Measurements from ENCODE around the gene PACS1. TPM values are rescaled to one million over a fixed set of nuclear protein-coding genes. Genes with fewer than 3 reads are reported as not detected.
A peak's percentile ranks its signal among the peaks of the same experiment; 100 is the strongest.
"Not testable (repeated sequence)": the region's sequence is repeated elsewhere in the genome, so short reads cannot be mapped to it uniquely, and the experiment has no call there.

Gene PACS1
- total RNA-seq, 2 donors from 2014 or later = 17.1 to 19.2 TPM

GRCh38 chr11:66274219-66274618 is 204.1 kb downstream of the PACS1 start:
- DNase-seq (no peak), ATAC-seq (no peak)
- intact Hi-C loops (cut with DNase I, micrococcal nuclease) = no loop called here

GRCh38 chr11:66275396-66275795 is 205.3 kb downstream of the PACS1 start:
- DNase-seq (no peak), ATAC-seq (no peak)
- intact Hi-C loops (cut with DNase I, micrococcal nuclease) = no loop called here

DNA sequence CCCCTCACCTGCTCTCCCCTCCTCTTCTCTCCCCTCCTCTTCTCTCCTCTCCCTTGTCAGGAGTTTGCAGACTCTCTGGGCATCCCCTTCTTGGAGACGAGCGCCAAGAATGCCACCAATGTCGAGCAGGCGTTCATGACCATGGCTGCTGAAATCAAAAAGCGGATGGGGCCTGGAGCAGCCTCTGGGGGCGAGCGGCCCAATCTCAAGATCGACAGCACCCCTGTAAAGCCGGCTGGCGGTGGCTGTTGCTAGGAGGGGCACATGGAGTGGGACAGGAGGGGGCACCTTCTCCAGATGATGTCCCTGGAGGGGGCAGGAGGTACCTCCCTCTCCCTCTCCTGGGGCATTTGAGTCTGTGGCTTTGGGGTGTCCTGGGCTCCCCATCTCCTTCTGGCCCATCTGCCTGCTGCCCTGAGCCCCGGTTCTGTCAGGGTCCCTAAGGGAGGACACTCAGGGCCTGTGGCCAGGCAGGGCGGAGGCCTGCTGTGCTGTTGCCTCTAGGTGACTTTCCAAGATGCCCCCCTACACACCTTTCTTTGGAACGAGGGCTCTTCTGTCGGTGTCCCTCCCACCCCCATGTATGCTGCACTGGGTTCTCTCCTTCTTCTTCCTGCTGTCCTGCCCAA is 206.0 kb downstream of the PACS1 start:
- intact Hi-C loops (cut with DNase I, micrococcal nuclease) = no loop called here
- peak; percentile 1 for ATAC-seq
- no peak for DNase-seq

DNA sequence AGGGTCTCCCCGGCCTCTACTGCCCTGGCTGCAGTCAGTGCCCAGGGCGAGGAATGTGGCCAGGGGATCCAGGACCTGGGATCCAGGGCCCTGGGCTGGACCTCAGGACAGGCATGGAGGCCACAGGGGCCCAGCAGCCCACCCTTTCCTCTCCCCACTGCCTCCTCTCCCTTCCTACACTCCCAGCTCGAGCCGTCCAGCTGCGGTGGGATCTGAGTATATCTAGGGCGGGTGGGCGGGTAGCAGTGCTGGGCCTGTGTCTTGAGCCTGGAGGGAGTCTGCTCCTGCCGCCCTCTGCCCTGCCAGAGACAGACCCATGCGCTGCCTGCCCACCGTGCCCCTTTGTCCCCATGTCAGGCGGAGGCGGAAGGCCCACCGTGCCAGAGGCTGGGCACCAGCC is 206.5 kb downstream of the PACS1 start:
- intact Hi-C loops (cut with DNase I, micrococcal nuclease); DNase-seq: not testable (repeated sequence)
- peak; percentile 1 for ATAC-seq

DNA sequence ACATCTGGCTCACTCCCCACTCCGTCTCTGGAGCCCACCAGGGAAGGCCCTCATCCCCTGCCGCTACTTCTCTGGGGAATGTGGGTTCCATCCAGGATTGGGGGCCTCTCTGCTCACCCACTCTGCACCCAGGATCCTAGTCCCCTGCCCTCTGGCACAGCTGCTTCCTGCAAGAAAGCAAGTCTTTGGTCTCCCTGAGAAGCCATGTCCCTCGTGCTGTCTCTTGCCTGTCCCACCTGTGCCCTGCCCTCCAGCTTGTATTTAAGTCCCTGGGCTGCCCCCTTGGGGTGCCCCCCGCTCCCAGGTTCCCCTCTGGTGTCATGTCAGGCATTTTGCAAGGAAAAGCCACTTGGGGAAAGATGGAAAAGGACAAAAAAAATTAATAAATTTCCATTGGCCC is 207.0 kb downstream of the PACS1 start:
- intact Hi-C loops (cut with DNase I, micrococcal nuclease) = not testable (repeated sequence)
- peak; percentile 1 for ATAC-seq

DNA sequence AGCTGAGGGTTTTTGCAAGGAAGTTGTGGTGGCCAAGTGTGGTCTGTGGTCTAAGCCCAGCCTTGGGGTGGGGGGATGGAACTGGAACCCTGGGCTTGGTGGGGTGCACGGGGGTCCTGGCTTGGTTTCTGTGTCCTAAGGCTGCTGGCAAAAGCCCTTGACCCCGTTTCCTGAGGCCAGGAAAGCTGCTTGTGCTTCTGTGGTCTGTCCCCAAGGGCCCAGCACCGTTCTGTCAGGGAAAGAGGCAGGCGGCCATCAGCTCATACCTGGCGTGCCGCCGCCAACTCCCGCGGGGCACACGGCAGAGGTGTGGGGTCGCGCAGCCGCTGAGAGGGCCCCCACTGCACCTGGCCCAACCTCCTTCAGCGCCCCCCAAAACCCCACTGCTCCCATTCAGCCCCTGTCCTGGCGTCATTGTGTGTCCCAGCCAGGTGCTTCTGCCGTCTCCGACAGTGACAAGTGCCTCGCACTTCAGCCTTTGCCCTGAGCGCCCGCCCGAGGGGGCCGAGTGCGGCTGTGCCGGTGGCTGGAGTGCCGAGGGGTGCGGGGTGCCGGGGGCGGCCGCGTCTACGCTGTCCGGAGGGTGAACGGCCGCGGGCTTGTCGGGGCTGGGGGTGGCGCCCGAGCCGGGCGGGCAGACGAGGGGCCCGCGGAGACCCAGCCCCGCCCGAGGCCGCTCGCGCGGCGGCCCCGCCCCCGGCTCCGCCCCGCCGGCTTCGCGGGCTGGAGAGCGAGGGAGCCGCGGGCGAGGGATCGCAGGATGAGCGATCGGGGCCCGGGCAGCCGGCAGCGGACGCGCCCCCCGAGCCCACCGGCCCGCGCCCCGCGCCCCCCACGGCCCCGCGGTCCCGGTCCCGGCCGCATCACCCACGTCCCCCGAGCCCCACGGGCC is 207.6 kb downstream of the PACS1 start, which contains the start of gene CNIH2:
TSS of gene CNIH2 (plus strand) at position 705 of the 892 bp plus-strand sequence. CDS start 282 bp downstream, outside the sequence.
- ATAC-seq (peak; percentile 53), DNase-seq (peak in 1 of 2 donors; percentile 56)
- intact Hi-C loops (cut with DNase I, micrococcal nuclease) = no loop called here

More for the DNA sequence above, 207.0 kb downstream of the PACS1 start:
- DNase-seq = not testable (repeated sequence)

GRCh38 chr11:66278363-66279091 is 208.5 kb downstream of the PACS1 start:
- no peak for ATAC-seq
- no peak for DNase-seq
- intact Hi-C loops (cut with DNase I, micrococcal nuclease) = no loop called here

DNA sequence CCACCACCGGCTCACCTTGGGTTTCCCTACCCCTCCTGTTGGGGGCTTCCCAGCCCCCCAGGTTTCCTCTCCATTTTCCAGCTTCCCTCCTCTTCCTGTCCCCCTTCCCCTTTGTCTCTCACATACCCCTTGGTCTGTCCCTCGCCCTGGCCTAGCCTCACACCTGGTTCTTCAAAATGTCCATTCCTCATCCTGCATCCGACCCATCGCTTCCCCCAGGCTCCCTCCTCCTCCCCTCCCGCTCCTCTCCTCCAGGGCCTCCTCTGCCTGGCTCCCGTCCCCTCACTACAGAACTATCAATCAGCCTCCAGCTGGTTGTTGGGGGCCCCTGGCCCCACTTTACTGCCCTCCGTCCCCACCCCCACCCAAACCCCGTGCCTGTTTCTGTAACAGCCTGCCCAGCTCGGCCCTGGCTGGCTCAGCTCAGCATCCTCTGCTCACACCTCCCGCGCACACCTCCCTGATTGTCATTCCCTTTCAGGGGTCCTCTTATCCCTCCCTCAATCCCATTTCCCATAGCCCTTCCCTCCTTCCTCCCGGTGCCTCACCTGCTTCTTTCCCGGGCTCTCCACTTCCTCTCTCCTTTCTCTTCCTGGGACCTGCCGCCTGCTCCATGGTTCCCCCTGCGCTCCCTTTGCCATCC is 209.1 kb downstream of the PACS1 start:
- ATAC-seq = no peak
- DNase-seq = no peak
- intact Hi-C loops (cut with DNase I, micrococcal nuclease) = no loop called here

DNA sequence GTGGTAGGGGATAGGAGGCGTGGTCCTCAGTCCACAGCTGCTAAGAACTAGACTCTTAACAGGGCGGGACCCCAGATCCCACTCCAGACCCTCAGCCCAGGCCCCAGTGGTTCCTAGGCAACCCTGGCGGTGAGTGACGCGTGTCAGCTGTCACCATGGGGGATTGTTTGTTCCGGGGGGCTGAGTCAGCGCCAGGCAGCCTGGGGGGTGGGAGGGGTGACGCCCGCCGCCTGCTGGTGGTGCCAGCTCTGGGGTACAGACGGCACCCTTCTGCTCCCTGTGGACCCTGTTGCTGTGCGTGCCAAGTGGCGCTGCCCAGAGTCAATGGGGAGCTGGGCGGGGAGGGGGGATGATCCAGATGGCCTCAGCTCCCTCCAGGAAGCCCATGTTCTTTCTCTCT is 210.4 kb downstream of the PACS1 start:
- no peak for ATAC-seq

DNA sequence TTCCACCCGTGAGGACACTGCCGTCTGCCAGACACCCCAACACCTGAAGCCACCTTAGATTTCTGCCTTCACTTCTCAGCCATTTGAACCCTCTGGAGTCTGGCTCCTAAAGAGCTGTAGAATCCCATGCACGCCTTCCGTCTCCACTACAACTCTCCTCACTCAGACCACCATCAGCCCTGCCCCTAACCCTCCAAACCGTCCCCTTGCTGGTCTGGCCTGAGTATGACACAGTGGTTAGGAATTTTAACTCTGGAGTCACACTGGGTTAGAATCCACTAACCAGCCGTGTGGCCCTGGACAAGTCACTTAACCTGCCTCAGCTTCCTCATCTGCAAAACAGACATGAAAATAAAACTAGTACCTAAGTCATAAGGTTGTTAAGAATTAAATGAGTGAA is 210.9 kb downstream of the PACS1 start:
- DNase-seq = no peak
- intact Hi-C loops (cut with DNase I, micrococcal nuclease) = loop anchor here in 1 of 2 donors (5.0 kb wide), 1 partner anchor 59 kb away; no protein-coding TSS in a partner anchor
- ATAC-seq = no peak

More for the DNA sequence above, 210.4 kb downstream of the PACS1 start:
- DNase-seq = peak in 1 of 2 donors; percentile 25
- intact Hi-C loops (cut with DNase I, micrococcal nuclease) = loop anchor here in 1 of 2 donors (5.0 kb wide), 1 partner anchor 58 kb away; no protein-coding TSS in a partner anchor

DNA sequence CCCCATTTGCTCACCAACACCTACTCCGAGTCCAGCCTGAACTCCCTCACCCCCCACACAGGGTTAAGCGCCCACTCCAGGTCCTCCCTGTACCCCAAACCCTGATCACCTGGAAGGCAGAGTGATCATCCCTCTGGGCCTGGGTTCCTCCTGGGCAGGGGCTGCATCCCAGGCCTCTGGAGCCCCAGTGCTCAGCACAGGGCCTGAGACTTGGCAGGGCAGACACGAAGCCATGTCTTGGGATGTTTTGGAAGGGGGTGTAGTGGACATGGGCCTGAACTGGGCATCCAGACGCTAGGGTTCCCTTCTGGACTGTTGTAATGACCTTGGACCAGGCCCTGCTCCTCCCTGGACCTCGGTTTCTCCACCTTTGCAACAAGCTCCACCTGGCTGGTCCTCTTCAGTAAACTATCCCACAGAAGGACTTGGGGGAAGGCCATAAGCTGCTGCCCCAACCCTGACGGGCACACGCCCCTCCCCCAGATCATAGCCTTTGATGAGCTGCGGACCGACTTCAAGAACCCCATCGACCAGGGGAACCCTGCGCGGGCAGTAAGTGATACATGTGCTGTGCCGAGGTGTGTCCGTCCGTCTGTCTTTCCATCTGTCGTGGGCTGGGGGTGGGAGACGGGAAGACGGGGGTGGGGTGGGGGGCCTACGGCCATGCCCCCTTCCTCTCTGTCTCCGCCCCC is 211.8 kb downstream of the PACS1 start:
- ATAC-seq = no peak
- intact Hi-C loops (cut with DNase I, micrococcal nuclease) = loop anchor here in 1 of 2 donors (5.0 kb wide), 1 partner anchor 60 kb away; no protein-coding TSS in a partner anchor
- DNase-seq = peak in 1 of 2 donors; percentile 8

DNA sequence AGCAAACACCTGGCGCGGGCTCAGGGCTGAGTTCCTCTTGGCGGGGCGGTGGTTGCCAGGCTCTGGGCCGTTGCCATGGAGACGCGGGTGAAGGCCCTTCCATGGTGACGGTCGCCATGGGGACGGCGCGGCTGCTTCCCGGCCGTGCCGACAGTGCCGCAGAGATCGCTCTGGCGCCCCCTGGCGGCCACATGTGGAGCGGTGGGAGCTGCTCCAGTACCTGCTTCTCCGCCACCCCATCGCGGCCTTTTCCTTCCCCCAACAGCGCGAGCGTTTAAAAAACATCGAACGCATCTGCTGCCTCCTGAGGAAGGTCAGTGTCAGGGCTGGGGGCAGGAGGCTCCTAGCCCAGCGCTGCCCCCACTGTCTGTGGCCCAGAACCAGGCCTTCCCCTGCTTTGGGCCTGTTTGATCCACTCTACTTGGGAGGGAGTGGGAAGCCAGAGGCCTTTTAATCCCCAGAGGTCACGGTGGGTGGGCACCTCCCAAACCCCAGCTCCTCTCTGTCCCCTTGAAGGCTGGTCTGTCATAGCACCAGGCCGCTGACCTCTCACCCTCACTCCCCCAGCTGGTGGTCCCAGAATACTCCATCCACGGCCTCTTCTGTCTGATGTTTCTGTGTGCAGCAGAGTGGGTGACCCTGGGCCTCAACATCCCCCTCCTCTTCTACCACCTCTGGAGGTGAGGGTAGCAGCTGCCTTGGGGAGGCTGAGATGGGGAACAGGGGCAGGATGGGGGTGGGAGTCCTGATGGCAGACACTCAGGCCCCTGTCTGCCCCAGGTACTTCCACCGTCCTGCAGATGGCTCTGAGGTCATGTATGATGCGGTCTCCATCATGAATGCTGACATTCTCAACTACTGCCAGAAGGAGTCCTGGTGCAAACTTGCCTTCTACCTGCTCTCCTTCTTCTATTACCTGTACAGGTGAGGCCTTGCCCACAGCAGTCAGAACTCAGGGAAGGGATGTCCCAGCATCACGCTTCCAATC is 212.7 kb downstream of the PACS1 start:
- DNase-seq (peak; percentile 98 to 100), ATAC-seq (peak; percentile 82)
- intact Hi-C loops (cut with DNase I, micrococcal nuclease) = loop anchor here in 1 of 2 donors (5.0 kb wide), 1 partner anchor 60 kb away; no protein-coding TSS in a partner anchor

DNA sequence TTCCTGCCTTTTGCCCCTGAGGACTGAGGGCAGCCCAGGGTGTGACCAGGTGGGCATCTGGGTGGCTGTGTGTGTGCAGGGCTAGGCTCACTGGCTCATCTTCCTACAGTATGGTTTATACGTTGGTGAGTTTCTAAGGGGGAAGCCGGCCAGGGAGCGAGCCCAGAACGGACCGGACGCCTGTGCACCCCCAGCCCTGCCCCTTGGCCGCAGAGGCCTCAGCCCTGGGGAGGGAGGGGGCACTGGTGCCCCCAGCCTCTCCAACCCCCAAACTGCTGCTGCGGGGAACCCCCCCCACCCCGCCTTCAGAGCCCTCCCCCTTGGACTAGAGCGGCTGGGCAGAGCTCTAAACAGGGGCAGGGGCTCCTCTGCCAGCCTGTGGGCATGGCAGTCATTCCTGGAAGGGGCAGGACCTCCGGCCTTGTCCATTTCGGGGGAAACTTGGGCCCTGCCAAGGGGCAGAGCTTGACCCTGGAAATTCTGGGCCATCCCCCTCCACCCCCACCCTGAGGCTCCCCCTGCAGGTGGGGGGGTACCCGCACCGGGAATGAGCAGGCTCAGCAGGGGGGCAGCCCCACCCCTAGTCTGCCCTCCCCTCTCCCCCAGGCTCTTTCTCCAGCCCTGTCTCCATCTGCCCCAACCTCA is 213.5 kb downstream of the PACS1 start:
- DNase-seq (peak in 1 of 2 donors; percentile 6), ATAC-seq (no peak)
- intact Hi-C loops (cut with DNase I, micrococcal nuclease) = loop anchor here in 1 of 2 donors (5.0 kb wide), 1 partner anchor 61 kb away; no protein-coding TSS in a partner anchor

DNA sequence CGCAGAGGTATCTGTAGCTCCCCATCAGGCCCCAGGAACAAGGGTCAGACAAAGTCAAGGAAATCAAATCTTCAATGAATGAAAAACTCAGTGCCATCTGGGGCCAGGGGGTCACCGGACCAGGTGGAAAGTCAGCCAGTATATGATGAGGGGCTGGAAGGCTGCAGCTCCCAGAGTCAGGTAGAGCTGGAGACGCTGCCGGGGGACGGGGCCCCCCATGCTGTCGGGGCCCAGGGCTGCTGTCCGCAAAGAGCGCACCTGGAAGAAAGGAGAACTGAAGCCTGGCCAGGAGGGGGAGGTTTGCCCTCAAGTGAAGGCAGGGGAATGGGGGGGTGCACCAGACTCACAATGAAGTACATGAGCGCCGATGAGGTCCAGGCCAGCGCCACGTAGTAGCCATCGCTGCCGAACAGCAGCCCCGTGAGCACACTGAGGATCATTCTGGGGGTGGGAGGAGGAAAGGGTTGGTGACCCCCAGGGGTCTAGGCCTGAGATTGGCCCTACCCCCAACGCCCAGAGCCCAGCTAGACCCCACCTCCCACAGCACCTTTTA is 214.5 kb downstream of the PACS1 start:
- ATAC-seq (no peak), DNase-seq (no peak)
- intact Hi-C loops (cut with DNase I, micrococcal nuclease) = loop anchor here in 1 of 2 donors (5.0 kb wide), 1 partner anchor 62 kb away; no protein-coding TSS in a partner anchor

GRCh38 chr11:66285250-66285947 is 215.3 kb downstream of the PACS1 start:
- DNase-seq (no peak), ATAC-seq (no peak)
- intact Hi-C loops (cut with DNase I, micrococcal nuclease) = no loop called here

All from left colon (tissue), 2 donors.